Ammon's horn (tissue), 1 donor: ENCODE results near the gene COL4A1.

ENCODE experiments used
- DNase-seq: peaks from one replicate; pipeline ENCODE4 v3.0.0-alpha.2; 2016; ENCODE audit warnings: low spot score

Gene COL4A1

DNA sequence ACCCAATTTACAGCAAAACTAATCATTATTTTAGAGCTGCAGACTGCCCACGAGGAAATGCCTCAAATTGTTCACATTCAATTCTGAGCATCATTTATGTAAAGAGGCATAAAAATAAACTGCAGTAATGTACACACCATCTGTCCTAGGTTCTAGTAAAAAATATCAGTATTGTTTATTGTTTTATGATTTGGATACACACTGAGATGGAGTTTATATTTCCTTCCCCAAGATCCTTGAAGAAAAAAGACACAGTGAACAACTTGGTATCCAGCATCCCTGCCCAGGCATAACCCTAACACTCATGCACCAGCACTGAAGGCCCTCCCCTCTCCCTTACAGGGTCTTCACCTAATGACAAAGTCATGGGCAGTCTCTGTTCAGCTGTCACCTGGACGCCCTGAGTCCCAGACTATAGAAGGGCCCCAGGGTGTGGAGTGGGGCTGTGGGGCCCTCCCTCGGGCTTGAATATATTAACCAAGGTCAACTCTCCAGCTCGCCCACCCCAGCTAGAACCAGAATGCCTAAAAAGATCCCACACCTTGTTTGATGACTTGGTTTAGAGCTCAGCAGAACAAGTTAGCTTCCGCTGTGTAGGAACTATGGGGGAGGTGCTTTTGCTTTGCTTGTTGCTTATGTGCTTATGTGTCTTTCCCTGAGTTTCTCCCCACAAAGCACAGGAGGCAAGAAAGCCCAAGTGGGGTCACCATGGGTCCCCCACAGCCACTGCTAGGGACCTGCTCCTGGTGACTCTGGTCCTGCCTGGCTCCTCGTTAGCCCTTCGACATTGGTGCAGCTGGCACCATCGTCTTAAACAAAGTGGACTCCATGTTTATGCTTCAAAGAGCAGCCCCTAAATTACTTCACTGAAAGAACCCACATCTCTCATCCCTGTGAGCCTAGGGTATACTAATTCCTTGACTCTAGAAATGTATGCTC, 111.1 kb downstream of the COL4A1 start:
- no peak for DNase-seq

DNA sequence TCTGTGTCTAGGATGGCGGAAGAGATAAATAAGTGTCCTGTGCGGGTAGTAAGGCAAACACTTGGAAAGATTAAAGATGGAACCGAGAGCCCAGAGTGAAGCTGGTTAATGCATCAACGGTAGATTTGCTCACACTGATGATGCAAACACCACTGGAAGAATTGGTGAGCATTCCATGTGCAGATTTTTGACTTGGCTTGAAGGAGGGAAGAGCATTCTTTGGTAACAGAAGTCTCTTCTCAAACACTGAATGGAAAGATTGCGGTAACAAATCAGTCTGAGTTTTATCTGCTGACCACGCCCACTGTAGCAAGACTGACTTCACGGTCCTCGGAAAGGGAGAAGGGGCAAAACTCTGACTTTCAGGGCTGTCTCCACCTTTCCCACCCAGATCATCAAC, 112.5 kb downstream of the COL4A1 start:
- DNase-seq: no peak

DNA sequence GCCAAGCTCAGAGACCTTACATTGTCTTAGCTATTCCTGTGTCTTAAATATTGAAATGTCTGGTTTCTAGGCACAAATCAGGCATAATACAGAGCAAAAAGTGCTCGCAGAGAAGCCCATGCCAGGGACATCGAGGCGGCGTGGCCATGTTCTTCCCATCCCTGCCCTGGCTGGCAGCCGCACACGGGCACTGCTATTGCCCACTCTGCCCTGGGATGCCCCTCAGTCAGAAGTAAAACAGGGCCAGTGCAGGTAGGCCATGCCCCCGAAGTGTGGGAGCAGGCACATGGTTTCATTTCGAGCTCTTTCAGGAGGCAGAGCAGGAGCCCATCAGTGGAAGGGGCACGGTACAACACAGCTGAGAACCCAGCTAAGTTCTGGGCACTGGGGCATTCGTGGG, 113.5 kb downstream of the COL4A1 start:
- DNase-seq: no peak

DNA sequence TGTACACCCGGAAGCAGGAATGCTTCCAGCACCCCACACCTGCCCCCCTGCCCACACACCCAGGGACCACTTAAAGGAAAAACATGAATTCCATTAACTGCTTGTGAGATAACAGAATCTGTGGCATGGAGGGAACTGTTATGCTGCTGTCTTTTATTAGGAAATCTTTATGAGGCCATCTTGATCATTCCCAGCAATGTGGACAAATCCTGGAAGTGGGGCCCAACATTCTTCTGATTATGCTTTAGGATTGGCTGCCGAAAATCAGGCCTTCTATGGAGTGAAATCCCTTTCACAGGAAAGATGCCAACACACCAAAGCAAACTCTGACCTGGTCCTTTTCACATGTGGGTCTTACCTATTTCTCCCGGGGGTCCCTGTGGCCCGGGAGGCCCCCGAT, 114.5 kb downstream of the COL4A1 start:
- DNase-seq: no peak

DNA sequence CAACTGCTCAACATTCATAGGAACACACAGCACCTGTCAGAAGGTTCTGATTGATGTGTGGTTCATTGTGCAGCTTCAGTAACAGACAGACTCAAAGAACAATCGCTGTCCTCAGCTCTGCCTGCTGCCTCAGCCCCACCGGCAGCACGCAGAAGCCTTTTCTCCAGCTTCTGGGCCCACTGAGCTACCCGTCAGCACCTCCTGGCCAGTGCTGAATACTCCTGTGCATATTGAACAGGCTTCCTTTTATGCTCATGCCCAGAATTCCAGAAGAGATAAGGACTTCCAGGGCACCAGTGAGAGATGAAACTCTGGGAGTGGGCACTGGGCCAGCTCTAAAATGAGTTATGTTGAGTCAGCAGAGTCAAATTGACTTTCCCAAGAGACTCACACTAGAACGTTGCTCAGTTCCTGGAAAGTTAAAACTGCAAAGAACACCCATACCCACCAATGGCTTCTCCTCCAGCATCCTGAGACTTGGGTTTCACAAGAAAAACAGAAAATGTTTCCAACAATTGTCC, 119.3 kb downstream of the COL4A1 start:
- DNase-seq: no peak

DNA sequence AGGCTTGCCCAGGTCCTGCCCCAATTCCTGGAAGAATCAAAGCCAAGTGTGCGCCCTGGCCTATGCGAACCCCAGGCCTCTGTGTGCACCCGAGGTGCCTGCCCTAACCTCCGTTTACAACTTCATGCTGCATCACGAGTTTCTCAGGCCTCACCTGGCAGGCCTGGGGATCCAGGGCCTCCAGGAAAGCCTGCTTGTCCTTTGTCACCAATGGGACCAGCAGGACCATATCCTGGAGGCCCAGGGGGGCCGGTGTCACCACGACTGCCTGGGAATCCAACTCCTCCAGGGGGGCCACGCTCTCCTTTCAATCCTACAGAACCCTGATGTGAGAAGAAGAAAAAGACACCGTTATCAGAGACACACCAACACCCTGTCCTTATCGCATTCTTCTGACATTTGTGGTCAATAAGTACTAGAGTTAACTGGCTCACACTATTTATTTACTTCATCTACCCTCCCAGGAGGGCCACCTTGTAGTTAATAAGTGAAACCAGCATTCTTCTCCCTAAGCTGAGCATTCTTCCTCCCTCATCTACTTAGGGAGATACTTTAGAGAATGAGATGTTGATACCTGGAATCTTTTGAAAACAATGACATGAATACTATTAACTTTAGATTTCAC, 120.6 kb downstream of the COL4A1 start:
- no peak for DNase-seq

DNA sequence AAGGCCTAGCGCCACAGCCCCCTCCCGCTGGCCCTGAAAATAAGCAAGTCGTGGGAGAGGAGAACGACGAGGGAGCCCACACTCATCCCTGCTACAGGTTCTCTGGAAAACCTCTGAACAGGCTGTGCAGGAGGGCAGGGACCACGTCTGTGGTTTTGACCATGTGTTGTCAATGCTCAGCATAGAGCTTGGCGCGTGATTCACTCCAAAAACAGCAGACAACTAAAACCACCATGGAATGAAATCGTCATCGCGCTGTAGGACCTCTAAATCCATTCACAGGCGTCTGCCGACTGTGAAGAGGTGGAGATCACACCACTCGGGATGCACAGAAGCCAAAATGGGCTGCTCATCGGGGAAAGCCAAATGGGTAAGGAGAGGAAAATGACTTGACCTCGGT, 121.3 kb downstream of the COL4A1 start:
- DNase-seq: no peak

DNA sequence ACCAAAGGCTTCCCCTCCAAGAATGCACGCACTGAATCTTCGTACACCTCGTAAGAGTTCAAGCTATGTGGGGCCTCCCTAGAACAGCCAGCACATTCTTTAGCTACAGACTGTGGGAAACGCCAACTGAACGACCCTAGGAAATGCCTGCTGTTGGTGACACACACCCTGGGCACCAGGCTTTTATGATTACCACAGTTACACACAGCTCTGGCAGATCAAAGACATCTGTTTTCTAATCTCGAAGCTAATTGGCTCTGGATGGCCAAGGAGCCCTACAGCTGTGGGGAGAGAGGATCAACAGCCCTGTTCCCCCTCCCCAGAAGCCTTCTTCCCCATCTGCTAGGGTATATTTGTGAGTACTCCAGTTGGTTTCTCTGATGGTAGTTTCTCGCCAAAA, 123.0 kb downstream of the COL4A1 start:
- DNase-seq: no peak

DNA sequence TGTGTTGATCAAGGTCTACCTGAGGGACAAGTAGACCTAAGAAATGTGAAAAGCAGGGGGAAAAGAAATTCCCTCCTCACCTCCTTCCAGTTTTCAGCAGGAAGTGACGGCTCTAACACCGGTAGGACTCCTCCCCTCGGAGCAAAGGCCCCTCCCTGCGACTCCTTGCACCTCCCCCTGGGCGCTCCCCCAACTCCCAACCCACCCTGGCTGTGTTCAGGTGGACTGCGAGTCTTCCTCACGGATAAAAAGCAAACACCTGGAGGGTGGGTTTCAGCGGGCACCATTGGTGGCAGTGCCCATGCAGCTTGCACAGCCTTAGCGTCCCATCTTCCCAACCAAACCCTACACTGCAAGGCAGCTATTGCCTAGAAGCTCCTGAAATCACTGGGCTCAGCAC, 124.5 kb downstream of the COL4A1 start:
- no peak for DNase-seq

DNA sequence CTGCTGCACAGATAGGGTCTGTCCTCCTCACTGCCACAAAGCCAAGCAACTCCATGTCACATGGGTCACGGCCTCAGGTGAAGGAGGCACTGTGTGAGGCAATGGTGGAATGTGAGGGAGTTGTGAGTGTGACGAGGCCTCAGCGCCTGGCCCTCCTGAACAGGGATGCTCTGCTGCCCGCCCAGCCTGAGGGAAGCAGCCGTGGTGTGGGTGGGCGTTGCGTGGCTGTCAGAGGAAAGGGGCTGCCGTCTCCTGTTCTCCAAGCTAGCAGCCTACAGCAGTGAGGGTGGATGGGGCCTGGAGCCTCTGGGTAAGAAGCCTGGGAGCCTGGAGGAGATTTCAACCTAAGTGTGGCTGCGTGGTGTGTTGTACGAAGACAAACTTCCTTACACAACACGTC, 125.0 kb downstream of the COL4A1 start:
- peak; percentile 15 for DNase-seq

DNA sequence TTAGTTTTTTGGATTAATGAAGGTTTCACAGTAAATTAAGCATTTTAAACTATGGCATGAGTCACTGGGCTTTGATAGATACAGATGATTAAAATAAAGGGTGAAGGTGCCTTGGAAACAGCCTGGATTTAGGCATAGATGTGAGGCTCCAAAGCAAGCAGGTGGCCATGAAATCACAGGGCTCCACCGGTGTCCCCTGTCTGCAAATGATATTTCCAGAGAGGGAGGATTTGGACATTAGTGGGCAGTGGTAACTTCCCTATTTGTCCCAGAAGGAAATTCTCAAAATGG, 127.2 kb downstream of the COL4A1 start:
- no peak for DNase-seq

DNA sequence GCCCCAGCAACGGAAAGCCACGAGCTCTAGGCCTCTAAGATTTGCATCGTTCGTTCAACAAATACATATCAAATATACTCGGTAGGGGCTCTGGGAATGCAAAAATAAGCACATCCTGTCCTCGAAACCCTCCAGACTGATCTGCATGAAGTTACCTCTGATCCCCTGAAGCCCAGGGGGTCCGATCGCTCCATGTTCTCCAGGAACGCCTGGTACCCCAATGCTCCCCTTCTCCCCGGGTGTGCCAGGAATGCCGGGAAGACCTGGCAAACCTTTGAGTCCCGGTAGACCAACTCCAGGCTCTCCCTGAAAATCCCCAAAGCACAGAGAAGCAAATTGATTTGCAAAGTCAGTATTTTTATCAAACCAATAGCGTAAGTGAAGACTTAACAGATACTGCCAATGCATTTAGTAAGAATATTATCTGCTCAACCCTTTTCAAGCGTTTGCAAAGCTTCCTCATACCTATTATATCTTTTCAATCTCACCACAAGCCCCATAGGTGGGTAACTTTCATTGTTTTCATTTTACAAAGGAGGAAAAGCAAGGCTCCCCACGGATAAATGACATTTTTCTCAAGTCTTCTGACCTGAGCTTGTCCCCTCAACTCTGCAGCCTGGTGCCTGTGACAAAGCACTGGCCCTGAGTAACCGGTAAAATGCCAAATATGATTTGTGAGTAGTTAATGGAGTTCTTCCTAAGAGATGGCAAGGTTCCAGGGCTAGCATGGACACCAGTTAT, 127.7 kb downstream of the COL4A1 start:
- no peak for DNase-seq

DNA sequence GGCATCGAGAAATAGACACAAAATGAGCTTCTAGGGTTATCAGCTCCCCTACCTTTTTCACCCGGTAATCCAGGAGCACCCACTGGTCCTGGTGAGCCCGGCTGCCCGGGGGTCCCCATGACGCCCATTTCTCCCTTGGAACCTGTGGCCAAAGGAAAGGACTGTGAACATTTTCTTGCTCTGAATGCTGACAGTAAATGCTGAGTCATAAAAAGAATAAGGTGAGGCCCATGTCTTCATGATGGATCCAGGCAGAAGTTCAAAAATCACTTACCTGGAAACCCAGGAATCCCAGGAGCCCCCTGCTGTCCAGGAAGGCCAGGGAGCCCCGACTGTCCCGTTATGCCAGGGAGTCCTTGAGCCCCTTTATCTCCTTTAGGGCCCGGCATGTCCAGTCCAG, 129.2 kb downstream of the COL4A1 start:
- DNase-seq: no peak

DNA sequence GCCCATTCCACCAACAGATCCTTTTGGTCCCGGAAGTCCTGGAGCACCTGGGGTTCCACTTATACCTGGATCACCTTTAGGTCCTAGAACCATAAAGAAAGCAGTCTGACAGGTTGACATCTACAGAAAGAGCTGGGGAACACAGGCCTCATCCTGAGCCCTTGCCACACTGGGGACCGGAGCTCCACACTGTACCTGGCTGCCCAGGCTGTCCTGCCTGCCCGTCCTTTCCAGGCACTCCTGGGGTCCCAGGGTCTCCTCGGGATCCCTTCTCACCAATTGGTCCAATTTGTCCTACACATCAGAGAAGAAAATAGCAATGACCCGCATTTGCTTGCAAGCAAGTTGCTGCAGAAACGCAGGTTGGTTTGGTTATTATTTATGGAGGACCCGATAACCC, 130.5 kb downstream of the COL4A1 start:
- DNase-seq: no peak

DNA sequence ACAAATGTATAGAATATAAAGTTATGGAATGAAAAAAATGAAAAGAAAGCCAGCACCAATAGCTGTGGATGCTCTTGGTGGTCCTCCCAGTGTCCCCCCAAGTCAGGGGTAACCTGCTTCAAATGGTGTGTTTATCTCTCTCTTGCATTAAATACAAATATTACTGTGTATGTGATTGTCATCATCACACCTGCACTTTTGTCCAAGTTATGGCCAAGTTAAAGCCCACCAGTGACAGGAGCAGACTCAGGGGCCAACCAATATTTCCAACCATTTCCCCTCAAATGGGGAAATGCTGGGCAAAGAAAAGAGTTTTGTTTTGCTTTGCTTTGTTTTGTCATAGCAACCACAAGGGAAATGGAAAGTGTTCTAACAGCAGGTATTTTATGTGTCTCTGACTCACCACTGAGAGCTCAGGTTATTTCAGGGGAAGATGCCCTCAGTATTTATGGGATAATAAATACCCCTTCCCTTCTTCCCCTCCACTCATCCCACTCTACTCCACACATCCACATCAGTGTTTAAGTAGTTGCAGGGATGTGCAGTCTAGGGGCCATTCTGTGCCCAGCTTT, 133.6 kb downstream of the COL4A1 start:
- DNase-seq: no peak

DNA sequence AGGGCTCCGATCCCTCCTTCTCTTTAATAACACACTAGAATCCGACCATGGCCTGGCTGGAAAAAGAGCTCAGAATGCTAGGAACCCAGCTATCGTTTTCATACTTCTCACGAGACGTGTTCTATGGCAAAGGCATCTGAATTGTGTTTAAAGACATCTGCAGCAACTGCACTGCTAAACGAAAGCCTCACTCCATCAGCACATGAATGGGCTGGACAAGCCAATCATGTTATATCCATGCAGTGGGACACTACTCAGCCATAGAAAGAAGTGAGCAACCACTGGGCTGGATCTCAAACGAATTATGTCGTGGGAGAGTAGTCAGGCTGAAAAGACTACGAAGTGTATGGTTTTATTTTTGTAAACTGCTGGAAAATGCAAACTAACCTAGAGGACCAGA, 136.1 kb downstream of the COL4A1 start:
- DNase-seq: no peak

DNA sequence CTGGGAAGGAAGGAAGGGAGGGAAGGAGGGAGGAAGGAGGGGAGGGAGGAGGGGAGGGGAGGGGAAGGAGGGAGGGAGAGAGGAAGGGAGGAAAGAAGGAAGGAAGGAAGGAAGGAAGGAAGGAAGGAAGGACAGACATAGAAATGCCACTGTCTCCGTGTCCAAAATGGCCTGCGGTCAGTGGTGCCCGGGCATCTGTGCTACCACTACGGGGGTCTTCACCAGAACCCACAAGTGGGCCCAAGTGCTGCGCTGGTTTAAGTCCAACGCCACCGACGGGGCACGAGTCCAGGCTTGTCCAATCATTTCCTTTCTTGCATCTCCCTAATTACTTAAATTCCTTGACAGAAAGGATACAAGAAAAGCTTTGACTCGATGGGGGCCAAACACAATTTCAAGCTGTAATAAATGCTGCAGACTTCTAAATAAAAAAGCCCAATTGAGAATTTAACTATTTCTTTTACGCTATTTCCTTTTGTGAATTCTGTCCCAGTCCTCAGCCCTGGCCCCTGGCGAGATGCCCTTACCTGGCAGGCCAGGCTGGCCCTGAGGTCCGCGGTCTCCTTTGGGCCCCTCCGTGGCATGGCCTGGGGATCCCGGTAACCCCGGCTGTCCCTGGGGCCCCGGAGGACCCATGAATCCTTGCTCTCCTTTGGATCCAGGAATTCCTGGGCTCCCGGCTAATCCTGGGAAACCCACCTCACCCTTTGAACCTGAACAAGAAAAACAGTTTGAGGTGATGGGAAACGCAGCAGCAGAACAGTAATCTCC, 136.8 kb downstream of the COL4A1 start:
- DNase-seq: no peak

DNA sequence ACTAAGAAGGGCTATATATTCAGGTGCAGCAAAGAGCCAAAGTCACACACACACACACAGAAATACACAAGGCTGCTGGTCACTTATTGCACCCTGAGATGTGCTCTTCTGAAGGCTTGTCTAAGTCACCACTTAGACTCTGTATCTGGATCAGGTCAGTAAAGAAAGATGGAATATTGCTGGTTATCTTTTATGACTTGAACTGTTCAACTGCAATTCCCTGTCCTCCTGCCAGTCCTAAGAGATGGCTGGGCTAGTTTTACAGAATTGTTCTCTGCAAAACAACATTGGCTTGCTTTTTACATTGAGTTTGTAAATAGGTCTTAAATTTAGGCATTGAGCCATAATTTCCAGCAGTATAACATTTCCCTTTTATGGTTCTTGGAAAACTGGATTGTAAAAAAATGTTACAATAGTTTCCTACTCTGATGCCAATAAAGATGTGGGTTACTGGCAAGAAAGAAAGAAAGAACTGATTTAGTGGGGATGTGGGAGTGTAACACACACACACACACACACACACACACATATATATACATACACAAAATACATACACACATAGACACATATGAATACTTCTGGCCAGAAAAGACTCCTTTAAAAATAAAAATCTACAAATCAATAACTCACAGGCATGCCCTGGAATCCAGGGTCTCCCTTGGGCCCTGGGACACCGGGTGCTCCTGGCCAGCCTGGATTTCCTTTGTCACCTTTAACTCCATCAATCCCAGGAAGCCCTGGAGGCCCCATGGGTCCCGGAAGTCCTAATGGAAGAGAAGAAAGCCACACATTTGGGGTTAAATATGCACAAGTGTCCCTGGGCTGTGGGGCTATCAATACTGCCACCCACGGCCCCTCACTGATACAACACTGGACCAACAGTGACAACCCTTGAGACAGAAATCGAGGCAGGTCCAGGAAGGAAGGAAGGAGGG, 137.7 kb downstream of the COL4A1 start:
- no peak for DNase-seq

DNA sequence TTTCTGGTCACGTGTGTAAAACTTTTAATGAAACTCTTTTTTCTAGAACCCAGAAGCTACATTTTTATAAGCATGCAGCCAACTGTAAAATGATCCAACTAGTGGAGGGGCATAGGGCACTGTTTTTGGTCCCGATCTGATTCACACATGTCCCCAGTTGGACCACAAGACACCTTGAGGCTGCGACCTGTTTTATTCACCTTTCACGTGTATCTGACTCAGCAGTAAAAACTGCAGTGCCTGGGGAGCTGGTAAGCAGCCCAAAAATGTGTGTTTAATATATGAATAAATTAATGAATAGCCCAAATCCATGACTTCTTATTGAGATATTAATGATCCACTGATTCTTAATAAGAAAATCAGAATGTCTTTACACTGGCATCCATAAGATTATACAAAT, 140.4 kb downstream of the COL4A1 start:
- DNase-seq: no peak

DNA sequence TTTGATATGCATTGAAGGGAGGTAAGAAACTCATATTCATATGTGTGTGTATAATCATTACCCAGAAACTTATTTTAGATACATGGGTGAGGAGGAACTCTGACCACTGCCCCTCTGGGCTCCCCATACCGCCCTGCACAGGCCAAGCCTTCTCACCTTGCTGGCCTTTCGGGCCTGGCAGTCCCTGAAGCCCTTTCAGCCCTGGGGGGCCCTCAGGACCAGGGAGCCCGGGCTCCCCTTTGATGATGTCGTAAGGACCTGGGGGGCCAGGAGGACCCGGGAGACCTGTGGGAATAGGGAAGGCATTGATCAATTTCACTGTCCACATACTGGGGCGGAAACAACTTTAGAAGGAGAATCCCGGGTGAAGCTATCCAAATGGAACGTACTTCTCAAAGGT, 142.3 kb downstream of the COL4A1 start:
- DNase-seq: no peak
